Pancreas (tissue), 10 donors: ENCODE results near the gene ALPK3. TPM values are rescaled to one million over a fixed set of nuclear protein-coding genes. Genes with fewer than 3 reads are reported as not detected.
A peak's percentile ranks its signal among the peaks of the same experiment; 100 is the strongest.

Experiments
- ATAC-seq, 4 donors: fragments of 200-7000 bp; cut with Tn5 transposase; one replicate each; pipeline versions ENCODE4 v1.8.0 to v1.9.1; 2020; ENCODE audit warnings: mild to moderate bottlenecking in 4 of 4, moderate library complexity in 4 of 4
- DNase-seq, 6 donors: peaks; one replicate each; pipeline ENCODE4 v3.0.0-alpha.2; 2020
- FAIRE-seq: peaks from 2 replicates; lab custom pipeline; 2012; peaks lifted over from hg19 to GRCh38; lab: Jason Lieb, UNC
- H3K27ac ChIP-seq, 4 donors: fragments of 200-600 bp; sonication (generic); 1 replicate in 3 of 4; 2 replicates in 1 of 4; pipeline versions ENCODE4 v1.5.0 to v1.8.0; 2020
- H3K27me3 ChIP-seq, 4 donors: fragments of 200-600 bp; one replicate each; pipeline ENCODE4 v1.8.0; 2021
- H3K36me3 ChIP-seq, 3 donors: fragments of 200-600 bp; sonication (generic) in 1 of 3; one replicate each; pipeline versions ENCODE4 v1.5.0 to v1.8.0; 2020 to 2021
- H3K4me1 ChIP-seq, 3 donors: fragments of 200-600 bp; one replicate each; pipeline ENCODE4 v1.8.0; 2021
- H3K4me3 ChIP-seq, 4 donors: fragments of 200-600 bp; sonication (generic) in 2 of 4; one replicate each; pipeline versions ENCODE4 v1.5.0 to v1.8.0; 2020 to 2021
- H3K9me3 ChIP-seq, 4 donors: fragments of 200-600 bp; one replicate each; pipeline ENCODE4 v1.8.0; 2021
- WGBS, 2 donors: extraction: QIAGEN DNeasy Blood & Tissue Kit; methylation state at CpG; one replicate each; pipeline ENCODE4 v1.1.7; 2013; 5-methylcytosine and 5-hydroxymethylcytosine counted together
- intact Hi-C, 3 donors: fragments of 100-400 bp; cut with DNase I; formaldehyde crosslinking; loops; one replicate each; pipeline versions ENCODE4 v1.11.1 to v1.14.2; 2022
- polyA plus RNA-seq, 2 donors: library from polyadenylated mRNA; stranded (reverse); fragments of 200-250 nt; gene quantifications; one replicate each; pipeline ENCODE4 v1.2.3, GENCODE V29; 2013
- total RNA-seq, 6 donors: library from RNA; stranded (reverse); fragmentation: NEBNext Ultra II Directional in 4 of 6; extraction: Animal tissue kit (Norgen Biotek cat#: 25700) in 4 of 6; gene quantifications; one replicate each; pipeline versions ENCODE4 v1.2.1 to v1.2.4, GENCODE V29; 2021 to 2023
- TF ChIP-seq, protein P1 (sequence below), 4 donors: fragments of 200-600 bp; sonication (generic) in 3 of 4; IDR thresholded peaks; one replicate each; pipeline versions ENCODE4 v1.5.0 to v1.8.0; 2021; ENCODE audit warnings: antibody characterized with exemption in 4 of 4
- donor health status: healthy with polysubstance abuse.
- donor health status: DM: no; HTN: no; CAD: no; lungs with moderate emphysema.
- donor health status: DM: no; HTN: no; CAD: no.
- donor health status: control.
- donor health status: control.
- donor health status: Bipolar disorder and iron deficiency.
- donor health status: DM: yes; HTN: yes; CAD: no.
- donor health status: DM: no; HTN: no; CAD: no.
- donor health status: DM: no; HTN: no; CAD: no.
- donor health status: DM: yes; HTN: yes; CAD: no.

The ALPK3 gene
- total and polyA plus RNA-seq, 8 donors = 3.2 to 23.7 (median 9.3) TPM

GRCh38 chr15:84824260-84825007, 7.3 kb downstream of the ALPK3 start:
- intact Hi-C loops = loop anchor here in 1 of 3 donors (5.0 kb wide), 1 partner anchor 58 kb away; the partner anchor contains the start of gene SLC28A1
- TF ChIP-seq, protein P1, sequence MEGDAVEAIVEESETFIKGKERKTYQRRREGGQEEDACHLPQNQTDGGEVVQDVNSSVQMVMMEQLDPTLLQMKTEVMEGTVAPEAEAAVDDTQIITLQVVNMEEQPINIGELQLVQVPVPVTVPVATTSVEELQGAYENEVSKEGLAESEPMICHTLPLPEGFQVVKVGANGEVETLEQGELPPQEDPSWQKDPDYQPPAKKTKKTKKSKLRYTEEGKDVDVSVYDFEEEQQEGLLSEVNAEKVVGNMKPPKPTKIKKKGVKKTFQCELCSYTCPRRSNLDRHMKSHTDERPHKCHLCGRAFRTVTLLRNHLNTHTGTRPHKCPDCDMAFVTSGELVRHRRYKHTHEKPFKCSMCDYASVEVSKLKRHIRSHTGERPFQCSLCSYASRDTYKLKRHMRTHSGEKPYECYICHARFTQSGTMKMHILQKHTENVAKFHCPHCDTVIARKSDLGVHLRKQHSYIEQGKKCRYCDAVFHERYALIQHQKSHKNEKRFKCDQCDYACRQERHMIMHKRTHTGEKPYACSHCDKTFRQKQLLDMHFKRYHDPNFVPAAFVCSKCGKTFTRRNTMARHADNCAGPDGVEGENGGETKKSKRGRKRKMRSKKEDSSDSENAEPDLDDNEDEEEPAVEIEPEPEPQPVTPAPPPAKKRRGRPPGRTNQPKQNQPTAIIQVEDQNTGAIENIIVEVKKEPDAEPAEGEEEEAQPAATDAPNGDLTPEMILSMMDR (IDR thresholded peaks at IDR 0.05) = no peak
- H3K27ac ChIP-seq = no peak overlapping the region
- H3K9me3 ChIP-seq = no peaks in the 10 kb centered on the region
- 82 to 85% methylated on average over 6 of the region's 6 CpGs for WGBS, 2 donors
- H3K36me3 ChIP-seq = no peaks in the 10 kb centered on the region
- peak in 2 of 4 donors; percentile 2 to 4 for ATAC-seq
- no peak overlapping the region for H3K4me3 ChIP-seq
- peaks cover 3 to 10% (median 5%) of the 10 kb centered on the region in 3 donors for H3K4me1 ChIP-seq
- no peak for FAIRE-seq
- no peaks in the 10 kb centered on the region for H3K27me3 ChIP-seq
- no peak for DNase-seq

DNA sequence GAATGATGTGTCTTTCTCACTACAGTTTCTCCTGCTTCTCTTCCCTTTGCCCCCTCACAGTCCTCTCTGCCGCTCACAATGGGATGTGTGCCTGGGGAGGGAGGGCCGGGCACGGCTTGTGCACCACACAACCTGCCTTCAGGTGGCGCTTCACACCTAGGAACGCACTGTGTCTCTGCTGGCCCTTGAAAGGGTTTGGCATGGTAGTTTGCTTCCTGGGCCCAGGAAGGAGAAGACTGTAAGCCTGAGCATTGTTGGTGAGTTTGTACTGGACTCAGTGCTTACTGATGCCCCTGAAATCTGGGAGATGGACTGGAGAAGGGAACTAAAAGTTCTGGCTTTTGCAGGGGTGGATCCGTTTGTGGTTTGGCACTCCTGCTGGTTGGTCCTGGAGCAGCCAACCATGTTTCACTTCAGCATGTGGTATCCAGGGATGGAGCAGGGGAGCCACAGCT, 9.2 kb downstream of the ALPK3 start:
- intact Hi-C loops = no loop called here
- FAIRE-seq (no peak), DNase-seq (peak; percentile 58 to 78 (median 70)), ATAC-seq (peak; percentile 77 to 91 (median 87))
- Histone ChIP-seq H3K4me1 (peaks cover 0 to 9% (median 0%) of the 10 kb centered on the region in 3 donors), H3K4me3 (no peak overlapping the region), H3K36me3 (no peaks in the 10 kb centered on the region), H3K9me3 (no peaks in the 10 kb centered on the region), H3K27me3 (no peaks in the 10 kb centered on the region), H3K27ac (no peak overlapping the region)
- TF ChIP-seq, protein P1 (IDR thresholded peaks at IDR 0.05) = peak in 3 of 4 donors; percentile 33 to 55 (median 34)
- WGBS, 2 donors = 41 to 43% methylated on average over 6 of the region's 6 CpGs

DNA sequence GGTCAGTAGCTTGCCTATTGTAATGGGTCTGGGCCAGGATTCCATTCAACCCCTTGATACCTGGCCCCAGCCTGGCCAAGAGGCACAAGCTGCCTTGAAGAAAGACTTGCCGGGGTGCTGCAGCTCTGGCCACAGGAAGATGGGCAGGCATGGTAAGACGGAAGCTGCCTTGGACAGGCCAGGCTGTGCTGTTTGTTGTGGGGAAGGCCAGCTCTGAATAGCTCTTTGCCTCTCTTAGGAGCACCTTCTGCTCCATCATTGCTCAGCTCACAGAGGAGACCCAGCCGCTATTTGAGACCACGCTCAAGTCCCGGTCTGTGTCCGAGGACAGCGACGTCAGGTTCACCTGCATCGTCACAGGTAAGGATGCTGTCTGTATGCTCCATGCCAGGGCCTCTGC, 10.1 kb downstream of the ALPK3 start:
- no peak for FAIRE-seq

DNA sequence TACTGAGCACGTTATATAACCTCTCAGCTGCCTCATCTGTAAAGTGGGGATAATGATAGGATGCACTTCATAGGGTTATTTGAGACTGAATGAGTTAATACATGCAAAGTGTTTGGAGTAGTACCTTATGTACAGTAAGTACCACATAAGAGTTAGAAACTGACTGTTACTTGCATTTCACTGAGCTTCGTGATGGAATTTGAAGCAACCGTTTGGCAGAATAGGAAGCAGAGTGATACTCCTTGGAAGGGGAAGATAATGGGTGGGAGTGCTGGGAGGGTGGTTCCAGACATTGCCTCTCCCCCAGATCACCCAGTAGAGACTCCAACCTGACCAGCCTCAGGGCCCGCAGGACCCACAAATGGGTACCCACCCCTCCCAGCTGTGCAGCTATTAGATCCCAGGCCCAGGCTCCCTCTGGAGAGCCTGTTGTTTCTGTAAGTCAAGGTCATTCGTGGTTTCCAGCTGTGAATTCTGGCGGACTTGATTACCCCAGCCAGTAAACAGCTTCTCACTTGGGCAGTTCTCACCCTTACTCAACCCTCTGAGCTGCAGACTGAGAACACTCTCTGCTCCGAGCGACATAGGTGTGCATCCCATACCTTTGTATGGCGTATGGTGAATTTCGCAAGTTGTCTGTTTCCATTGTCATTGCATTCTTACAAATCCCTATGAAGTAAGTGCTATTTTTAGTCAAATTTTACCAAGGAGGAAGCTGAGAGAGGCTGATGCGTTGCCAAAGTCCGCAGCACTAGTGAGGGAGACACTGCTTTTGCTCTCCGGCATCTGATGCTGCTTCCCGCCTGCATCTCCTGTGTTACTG, 11.1 kb downstream of the ALPK3 start:
- H3K36me3 ChIP-seq = no peaks in the 10 kb centered on the region
- H3K9me3 ChIP-seq = no peaks in the 10 kb centered on the region
- DNase-seq (no peak), FAIRE-seq (no peak), ATAC-seq (peak; percentile 20 to 60 (median 29))
- intact Hi-C loops = no loop called here
- peaks cover 0 to 9% (median 0%) of the 10 kb centered on the region in 3 donors for H3K4me1 ChIP-seq
- H3K4me3 ChIP-seq = no peak overlapping the region
- peak overlapping the region in 2 of 4 donors; percentile 38 to 47 for H3K27ac ChIP-seq
- no peaks in the 10 kb centered on the region for H3K27me3 ChIP-seq
- 56 to 59% methylated on average over 14 of the region's 14 CpGs for WGBS, 2 donors
- TF ChIP-seq, protein P1 (IDR thresholded peaks at IDR 0.05) = no peak

More for the DNA sequence above, 10.1 kb downstream of the ALPK3 start:
- Histone ChIP-seq H3K36me3 (no peaks in the 10 kb centered on the region), H3K9me3 (no peaks in the 10 kb centered on the region), H3K27ac (no peak overlapping the region), H3K4me3 (no peak overlapping the region), H3K27me3 (no peaks in the 10 kb centered on the region), H3K4me1 (peaks cover 0 to 9% (median 0%) of the 10 kb centered on the region in 3 donors)
- DNase-seq = no peak
- TF ChIP-seq, protein P1 (IDR thresholded peaks at IDR 0.05) = no peak
- ATAC-seq = no peak
- intact Hi-C loops = no loop called here
- 93 to 96% methylated on average over 9 of the region's 9 CpGs for WGBS, 2 donors
